ENCODE data around the gene PCIF1.
"Not testable (repeated sequence)": the region's sequence is repeated elsewhere in the genome, so short reads cannot be mapped to it uniquely, and the experiment has no call there.

PCIF1 gene

DNA sequence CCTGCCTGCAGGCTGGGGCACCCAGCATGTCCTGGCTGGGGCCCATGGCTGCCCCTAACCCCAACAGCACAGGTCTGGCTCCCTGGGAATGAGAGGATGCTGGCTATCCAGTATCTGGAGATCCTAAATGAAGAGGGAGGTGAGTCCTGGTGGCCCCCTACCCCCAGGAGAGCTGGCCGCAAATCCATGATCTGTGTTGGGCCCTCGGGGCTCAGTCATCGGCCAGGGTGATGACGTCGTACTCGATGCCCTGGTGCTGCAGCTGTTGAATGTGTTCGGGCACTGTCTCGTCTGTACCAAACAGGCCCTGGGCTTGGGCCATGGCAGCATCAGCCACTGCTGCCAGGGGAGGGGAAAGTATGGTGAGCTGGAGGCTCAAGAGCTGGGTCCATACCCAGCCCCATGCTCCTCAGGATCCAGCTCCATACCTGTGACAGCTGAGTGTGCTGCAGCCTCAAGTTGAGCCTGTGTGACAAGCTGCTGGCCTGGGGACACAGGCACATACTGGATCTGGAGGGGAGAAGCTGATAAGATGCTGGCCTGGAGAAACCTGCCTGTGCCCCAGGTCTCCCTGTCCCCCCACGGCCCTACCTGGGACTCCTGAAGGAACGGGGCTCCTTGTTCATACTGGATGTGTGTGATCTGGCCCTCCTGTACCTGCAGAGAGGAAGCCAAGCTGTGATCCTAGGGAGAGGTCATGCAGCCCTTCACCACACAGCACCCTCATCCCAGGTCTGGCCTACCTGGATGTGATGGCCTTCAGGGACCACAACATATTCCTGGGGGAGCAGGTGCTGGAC is 14.5 kb downstream of the PCIF1 start:
- DNase-seq, result no peak

DNA sequence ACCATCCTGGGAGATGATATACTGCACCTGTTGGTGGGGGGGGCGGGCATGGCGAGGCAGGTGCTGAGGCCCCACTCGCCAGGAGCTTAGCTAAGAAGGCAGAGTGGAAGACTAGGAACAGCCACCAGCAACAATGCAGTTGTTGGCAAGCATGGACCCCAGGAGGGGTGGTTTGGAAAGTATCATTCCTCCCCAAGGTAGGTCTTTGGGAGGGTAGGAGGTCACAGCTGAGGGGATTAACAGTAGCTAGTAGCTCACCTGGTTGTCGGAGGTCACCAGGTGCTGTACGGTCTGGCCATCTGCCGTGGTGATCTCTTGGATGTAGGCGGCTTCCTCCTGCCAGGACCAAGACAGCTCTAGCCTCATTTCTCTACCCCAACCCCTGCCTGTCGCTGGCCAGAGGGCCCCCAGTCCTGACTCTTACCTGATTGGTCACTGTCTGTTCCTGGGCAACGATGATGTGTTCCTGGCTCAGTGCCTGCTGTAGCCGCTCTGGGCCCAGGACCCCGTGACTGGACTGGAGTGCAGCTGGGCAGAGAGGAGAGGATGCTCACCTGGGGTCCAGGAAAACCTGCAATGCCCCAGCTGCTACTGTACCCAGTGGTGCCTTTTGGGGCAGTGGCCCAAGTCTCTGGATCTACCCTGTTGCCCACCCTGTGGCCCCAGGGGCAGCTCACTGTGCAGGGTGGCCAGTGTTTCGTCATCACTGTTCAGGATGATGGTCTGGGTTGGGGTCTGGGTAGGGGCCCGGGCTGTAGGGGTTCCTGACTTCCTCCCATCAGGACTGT is 15.3 kb downstream of the PCIF1 start:
- no peak for DNase-seq

DNA sequence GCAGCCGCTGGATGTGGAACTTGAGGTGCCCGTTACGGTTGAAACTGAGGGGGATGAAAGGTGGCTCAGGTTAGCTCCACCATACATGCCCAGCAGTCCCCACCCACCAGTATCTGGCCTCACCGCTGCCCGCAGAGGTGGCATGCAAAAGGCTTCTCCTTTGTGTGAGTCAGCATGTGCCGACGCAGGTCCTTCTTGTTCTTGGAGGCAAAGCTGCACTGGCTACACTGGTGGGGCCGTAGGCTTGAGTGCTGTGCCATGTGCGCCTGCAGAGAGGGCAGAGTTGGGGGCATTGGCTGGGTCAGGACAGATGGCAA is 15.8 kb downstream of the PCIF1 start:
- no peak for DNase-seq

DNA sequence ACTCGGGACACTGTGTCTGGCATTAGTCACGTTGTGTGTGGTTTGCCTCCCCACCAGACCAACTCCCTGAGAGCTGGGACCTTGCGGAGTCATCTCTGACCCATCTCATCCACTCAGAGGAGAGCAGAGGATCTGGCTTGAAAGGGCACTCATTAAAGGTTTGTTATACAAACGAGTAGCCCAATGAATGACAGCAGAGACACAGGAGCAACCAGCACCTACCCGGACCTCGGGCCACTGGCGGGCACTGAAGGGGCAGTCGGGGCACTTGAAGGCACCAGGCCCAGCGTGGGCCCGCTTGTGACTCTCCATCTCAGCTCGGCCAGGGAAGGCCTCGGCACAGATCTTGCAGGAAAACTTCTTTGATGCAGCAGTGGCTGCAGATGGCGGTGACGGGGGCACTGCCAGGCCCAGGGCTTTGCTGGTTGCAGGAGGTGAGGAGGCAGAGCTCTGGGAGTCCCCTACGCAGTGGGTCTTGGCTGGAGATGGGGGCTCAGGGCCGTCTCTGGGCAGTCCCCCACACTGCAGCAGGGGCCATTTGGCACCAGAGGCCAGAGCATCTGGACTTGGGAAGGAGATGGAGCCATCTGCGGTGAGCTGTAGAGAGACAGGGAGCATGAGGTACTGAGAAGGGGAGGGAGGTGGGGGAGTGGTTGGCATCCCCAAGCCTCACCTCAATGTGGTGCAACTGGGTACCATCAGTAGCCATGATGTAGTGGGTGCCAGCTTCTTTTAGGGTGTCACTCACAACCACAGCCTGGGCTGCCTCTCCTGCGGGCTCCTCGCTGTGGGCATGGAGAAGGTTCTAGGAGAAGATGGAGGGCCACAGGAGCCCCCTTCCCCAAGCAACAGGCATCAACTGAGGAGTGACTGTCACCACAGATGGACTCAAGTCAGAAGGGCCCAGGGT is 17.7 kb downstream of the PCIF1 start:
- DNase-seq, result no peak

DNA sequence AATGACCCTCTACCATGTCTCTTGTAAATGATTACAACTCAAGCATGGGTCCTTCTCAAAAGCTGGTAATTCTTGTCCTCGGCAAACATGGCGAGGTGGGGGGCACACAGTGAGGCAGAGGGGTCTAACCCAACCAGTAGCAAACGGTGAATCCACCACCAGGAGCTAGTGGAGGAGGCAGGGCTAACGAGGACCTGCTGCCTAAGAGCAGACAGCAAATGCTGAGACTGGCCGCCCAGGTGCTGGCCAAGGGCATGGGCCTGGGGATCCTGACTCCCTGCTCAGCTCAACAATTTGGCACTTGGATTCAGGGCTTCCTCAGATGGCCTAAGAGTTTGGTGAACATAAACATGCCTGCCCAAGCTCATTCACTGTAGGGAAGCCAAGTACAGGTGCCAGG is 18.4 kb downstream of the PCIF1 start:
- DNase-seq, result no peak

DNA sequence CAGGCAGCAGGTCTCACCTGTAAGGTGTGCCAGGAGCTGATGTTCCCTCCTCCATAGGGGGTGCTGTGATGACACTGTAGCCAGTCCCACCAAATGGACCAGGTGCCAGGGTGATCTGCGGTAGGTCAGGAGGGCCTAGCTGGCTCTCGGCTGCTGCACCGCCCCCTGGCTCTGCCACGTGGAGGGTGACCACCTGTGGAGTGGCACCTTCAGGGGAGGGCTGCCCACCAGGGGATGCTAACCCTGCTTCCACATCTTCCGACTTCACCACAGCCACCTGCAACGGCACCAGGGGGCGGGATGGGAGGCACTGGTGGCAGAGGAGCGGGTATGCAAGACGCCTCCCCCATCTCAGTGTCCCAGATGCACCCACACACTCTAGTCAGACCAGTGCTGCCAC is 19.2 kb downstream of the PCIF1 start:
- no peak for DNase-seq

DNA sequence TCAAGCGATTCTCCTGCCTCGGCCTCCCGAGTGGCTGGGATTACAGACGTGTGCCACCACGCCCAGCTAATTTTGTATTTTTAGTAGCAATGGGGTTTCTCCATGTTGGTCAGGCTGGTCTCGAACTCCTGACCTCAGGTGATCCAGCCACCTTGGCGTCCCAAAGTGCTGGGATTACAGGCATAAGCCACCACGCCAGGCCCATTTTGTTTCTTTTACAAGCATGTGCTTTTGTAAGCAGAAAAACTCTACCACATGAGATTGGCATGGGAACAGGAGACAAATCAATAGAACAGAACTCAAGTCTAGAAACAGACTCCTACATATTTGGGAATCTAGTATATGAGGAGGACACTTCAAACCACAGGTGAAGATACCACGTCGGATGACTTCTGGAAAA is 21.8 kb downstream of the PCIF1 start:
- not testable (repeated sequence) for DNase-seq

DNA sequence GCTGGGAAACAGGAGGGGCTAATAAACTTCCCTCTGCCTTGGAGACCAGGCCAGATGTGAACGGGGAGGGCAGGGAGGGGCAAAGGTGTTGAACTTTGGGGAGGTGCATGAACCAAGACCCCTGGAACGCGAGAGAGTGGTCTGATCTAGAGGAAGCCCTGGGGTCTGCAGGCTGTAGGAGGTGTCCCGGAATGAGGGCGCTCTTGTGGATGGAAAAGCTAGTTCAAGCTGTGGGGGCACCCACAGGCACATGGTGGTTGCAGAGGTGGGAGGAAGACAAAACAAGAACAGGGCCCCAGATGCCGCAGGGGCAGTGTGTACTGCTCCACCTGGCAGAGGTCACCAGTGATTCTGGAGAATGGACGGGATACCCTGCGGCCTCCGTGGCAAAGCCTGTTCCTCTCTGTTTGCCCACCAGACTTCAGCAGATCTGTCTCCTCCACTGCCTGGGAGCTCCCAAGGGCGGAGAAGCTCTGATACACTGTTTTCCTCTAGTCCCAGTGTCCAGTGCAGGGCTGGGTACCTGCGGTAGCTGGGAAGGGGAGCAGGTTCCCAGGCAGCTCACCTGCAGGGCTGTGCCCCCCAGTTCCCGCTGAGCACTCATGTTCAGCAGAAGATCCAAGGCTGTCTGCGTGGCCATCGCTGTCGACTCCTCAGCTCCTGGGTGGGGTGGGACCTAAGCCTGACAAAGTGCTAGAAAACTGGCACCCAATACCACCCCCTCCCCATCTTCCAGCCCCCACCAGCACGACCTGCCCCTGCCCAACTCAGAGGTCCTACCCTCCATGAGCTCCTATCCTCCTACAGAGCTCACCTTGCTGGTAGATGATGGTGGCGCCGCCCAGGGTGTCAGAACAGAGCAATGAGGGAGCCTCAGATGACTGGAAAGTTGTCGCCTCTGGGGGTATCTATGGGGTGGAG is 22.8 kb downstream of the PCIF1 start:
- no peak for DNase-seq

DNA sequence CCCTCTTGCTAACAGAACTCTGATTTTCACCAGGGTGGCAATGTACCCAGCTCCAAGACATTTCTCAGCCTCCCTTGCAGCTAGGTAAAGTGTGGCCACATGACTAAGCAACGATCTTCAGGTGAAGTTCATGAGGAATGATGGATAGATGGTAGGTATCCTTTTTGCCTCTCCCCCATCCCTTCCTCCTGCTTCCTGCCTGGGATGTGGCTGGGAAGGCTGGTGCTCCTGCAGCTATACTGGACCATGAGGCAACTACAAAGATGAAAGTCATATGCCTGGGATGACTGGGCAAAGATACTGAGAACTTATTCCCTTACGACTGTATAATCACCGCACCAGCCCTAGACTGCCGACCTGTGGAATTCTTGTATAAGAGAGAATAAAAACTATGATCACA is 24.1 kb downstream of the PCIF1 start:
- no peak for DNase-seq

DNA sequence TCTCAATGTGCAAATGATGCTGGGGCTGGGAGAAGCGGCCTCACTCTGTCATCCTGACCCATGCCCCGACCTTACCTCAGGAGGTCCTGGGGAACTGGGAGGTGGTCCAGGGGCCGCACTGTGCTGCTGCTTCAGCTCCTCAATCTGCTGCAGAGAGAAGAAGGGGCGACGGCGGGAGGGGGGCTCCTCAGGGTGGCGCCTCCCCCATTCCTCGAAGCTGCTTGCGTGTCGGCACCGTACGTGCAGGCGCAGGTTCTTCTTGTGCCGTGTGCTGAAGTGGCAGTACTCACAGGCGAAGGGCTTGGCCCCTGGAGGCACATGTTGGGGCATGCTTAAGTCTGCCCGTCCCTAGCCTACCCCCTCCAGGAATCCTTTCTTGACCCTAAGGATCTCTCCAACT is 24.6 kb downstream of the PCIF1 start:
- DNase-seq, result no peak

DNA sequence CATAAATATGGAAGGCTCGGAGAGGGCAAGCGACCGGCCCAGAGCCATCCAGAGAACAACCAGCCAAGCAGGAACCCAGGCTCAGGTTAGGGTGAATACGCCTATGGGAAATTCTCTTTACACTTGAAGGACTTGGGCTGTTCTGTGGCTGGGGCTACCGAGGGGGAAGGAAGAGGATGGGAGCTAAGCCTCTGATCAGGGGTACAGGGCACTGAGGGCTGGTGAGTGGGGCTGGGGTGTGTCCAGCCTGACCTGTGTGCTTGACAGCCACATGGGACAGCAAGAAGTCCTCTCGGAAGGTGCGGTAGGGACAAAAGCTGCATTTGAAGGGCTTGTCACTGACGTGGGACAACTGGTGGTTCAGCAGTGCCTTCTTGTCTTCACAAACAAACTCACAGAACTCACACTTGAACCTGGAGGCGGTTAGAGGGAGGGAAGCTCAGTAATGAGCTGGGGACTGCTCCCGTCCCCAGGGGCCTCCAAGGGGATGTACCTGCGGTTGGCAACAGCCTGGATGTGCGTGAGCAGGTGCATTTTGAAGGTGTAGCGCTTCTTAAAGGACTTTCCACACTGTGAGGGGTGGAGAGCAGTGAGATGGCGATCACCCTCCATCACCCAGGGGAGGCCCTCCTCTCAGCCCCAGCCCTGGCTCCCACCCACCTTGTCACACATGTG is 25.6 kb downstream of the PCIF1 start:
- no peak for DNase-seq

DNA sequence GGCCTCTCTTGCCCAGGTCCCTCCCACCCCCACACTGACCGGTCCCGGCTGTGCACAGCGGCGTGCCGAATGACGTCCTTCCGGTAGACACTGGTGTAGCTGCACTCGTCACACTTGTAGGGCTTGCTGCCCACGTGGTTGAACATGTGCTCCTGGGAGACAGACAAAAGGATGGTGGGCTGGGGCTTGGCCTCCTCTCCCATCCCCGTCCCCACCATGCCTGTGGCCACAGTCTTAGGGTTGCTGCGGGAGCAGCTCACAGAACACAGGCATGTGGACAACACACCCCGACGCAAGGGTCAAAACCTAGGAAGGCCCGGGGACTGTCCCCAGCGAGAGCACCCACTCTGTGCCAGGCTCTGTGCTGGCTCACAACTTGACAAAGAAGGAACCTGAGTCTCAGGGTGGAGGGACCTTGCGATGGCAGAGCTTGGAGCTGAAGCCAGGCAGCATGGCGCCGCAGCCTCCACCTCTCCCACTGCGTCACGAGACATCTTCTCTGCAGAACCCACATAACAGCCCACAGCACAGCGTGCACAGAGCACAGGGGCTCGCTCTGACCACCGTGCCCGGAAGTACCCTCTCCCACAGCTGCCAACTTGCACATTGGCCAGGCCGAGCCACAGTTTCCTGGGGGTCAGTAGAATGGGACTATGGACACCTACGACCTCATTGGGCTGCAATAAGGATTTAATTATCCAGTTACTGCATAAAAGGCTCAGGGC is 27.7 kb downstream of the PCIF1 start:
- DNase-seq, result no peak

DNA sequence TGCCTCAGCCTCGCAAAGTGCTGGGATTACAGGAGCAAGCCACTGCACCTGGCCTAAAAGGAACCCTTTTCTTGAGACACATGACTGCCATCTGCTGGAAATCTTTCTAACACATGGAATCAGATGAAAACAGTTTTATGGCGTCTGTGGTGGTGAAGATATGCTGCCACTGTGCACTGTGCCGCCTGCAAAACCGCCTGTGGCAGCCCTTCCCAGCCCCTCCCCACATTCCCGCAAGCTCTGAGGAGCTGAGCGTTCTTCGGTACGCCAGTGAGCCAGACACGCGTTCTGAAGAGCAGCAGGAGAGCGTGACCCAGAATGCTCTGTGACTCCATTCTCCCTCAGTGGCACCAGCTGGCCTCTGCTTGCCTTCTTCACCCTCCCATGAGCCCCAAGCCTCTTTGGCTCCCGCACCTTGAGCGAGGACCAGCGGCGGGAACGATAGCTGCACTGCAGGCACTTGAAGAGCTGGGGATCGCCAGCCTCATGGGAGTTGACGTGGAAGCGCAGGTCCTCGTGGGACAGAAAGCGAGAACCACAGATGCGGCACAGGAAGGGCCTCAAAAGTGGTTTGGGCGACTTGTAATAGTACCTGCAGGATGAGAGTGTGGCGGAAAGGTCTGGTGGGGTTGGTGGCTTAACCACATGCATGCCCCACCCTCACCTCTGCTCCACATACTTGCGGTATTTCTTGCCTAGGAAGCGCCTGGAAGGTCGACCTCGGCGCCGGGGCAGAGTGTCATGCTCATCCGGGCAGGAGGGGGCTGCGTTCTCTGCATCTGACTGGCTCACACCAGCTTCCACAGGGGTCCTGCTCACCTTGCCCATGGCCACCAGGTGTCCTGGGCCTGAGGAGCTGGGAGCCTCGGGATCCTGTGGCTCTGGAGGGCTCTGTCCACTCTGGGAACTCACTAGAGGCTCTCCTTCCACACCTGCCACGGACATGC is 28.8 kb downstream of the PCIF1 start:
- no peak for DNase-seq

DNA sequence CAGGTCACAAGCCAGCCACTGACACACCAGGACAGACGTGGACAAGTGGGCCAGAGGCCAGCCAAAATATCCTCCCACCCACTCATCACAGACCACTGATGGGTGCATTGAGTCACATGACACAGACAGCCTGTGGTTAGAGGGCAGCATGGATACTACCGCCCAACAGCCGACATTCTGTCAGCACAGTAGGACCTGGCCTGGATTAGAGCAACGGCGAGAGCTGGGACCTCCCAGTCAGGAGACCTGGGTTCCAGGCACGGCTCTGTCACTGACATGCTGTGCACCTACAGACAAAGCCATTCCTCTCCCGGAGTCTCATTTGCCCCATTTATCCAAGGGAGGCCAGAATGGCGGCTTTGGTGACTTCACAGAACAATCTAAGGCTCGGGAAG is 29.5 kb downstream of the PCIF1 start:
- DNase-seq, result no peak

DNA sequence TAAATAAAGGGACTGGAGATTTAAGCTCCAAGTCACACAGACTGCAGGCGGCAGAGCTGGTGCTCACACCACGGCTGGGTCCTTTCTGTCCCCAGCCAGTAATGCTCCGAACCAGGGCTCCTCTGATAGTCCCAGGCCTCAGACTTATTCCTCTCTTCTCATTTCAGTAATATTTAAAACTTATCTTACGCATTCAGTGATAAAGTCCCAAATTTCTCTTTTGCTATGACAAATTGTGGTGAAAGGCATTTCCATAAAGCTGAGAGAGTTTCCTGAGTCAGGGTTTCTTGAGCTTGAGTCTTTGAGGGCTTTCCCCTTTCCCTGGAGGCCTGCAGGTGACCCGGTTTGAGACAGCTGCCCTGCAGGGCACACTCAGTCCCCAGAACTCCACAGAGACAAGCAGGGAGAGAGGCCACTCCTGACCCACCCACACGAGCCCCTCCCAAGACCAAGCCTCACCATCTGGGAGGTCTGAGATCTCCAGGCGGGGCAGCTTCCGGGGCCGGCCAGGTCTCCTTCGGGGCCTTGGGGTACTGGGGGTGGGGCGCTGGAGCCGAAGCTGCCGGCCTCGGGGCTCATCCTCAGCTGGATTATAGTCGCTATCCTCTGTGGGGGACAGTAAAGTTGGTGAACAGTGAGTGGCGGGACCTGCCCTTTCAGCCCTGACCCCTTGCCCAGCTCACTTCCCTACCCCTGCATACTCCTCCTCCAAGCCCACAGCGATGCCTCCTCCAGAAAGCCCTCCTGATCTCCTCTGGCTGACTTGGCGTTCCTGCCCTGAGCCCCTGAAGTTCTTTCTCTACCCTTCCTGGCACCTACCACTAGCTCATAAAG is 30.9 kb downstream of the PCIF1 start:
- DNase-seq, result no peak

DNA sequence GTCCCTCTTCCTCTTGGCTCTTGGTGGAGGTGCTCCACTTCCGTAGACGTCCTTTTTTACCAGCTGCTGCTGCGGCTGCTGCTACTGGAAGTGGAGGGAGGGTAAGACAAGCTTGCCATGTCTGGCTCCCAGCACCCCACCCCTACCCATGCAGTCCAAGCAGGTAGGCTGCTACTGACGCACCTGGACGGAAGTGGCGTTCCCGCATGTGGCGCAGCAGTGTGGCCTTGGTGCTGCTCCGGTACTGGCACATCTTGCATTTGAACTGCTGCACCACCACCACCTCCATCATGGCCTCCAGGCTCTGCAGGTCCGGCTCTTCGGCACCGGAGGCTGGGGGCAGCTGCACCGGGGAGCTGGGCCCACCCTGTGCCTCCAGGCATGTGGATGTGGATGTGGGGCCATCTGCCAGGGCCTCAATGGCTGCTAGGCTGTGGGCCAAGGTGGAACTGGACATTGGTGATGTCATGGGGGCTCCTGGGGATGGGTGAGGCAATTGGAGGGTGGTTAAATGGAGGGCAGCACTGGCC is 33.1 kb downstream of the PCIF1 start:
- DNase-seq, result no peak

DNA sequence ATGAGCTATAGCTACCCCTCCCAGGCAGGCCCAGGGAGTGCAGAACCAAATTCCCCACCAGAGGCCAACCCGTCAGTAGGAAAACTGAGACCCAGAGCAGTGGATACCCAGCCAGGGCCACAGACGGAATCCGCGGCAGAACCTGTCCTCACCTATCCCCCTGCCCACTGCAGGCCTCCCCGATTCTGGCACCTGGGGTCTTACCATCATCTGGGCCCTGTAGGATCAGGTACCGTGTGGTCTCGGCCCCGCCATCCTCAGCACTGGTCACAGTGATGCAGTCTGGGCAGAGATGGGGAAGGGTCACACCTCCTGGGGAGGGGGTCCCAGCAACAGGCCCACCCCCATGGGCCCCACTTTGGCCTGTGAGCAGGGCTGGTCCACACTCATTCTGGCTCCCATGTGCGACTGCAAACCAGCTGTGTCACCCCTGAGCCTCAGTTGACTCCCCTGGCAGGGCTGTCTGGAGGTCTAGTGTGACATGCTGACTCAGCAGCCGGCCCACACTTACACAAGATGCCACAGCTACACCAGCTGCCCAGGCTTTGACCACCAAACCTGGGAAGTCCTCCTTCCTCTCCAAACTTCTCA is 33.7 kb downstream of the PCIF1 start:
- no peak for DNase-seq
